Measurements from ENCODE around the gene ZCCHC2. TPM values are rescaled to one million over a fixed set of nuclear protein-coding genes. Genes with fewer than 3 reads are reported as not detected.

Gene ZCCHC2
- total and polyA plus RNA-seq, 2 of the 13 experiments (the other 11 are each of a cell fraction or from before 2014, with no cell fraction given) = 62.5 to 76.1 TPM

DNA sequence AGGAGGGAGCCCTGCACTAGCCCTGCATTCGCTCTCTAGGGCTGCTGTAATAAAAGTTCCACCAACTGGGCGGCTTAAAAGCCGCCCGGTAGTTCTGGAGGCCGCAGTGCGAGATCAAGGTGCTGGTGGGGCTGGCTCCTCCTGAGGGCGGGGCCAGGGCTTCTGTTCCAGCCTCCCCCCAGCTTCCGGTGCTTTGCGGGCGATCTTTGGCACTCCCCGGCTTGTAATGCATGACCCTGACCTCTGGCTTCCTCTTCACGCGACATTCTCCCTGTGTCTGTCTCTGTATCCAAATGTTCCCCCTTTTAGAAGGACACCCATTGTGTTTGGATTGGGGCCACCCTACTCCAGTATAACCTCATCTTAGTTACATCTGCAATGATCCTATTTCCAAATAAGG lies 84.5 kb downstream of the ZCCHC2 start:
- in situ Hi-C loops (cut with HindIII; ENCODE audit: extremely low pct_ligation_motif_present, low pct_unique_long_range_greater_than_20kb) = loop anchor here (25.0 kb wide), 1 partner anchor 380 kb away; no protein-coding TSS in a partner anchor
- CTCF ChIA-PET (ENCODE audit: low intra/inter-chr PET ratio, low total read pairs) = no interaction called here
- TF ChIP-seq ZSCAN12 (CRISPR knock-in tag; IDR thresholded peaks at IDR 0.05) = no peak
- TF ChIP-seq, protein P1, sequence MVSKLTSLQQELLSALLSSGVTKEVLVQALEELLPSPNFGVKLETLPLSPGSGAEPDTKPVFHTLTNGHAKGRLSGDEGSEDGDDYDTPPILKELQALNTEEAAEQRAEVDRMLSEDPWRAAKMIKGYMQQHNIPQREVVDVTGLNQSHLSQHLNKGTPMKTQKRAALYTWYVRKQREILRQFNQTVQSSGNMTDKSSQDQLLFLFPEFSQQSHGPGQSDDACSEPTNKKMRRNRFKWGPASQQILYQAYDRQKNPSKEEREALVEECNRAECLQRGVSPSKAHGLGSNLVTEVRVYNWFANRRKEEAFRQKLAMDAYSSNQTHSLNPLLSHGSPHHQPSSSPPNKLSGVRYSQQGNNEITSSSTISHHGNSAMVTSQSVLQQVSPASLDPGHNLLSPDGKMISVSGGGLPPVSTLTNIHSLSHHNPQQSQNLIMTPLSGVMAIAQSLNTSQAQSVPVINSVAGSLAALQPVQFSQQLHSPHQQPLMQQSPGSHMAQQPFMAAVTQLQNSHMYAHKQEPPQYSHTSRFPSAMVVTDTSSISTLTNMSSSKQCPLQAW (CRISPR knock-in tag; IDR thresholded peaks at IDR 0.05) = no peak
- TF ChIP-seq, protein P2, sequence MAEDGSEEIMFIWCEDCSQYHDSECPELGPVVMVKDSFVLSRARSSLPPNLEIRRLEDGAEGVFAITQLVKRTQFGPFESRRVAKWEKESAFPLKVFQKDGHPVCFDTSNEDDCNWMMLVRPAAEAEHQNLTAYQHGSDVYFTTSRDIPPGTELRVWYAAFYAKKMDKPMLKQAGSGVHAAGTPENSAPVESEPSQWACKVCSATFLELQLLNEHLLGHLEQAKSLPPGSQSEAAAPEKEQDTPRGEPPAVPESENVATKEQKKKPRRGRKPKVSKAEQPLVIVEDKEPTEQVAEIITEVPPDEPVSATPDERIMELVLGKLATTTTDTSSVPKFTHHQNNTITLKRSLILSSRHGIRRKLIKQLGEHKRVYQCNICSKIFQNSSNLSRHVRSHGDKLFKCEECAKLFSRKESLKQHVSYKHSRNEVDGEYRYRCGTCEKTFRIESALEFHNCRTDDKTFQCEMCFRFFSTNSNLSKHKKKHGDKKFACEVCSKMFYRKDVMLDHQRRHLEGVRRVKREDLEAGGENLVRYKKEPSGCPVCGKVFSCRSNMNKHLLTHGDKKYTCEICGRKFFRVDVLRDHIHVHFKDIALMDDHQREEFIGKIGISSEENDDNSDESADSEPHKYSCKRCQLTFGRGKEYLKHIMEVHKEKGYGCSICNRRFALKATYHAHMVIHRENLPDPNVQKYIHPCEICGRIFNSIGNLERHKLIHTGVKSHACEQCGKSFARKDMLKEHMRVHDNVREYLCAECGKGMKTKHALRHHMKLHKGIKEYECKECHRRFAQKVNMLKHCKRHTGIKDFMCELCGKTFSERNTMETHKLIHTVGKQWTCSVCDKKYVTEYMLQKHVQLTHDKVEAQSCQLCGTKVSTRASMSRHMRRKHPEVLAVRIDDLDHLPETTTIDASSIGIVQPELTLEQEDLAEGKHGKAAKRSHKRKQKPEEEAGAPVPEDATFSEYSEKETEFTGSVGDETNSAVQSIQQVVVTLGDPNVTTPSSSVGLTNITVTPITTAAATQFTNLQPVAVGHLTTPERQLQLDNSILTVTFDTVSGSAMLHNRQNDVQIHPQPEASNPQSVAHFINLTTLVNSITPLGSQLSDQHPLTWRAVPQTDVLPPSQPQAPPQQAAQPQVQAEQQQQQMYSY (CRISPR knock-in tag; IDR thresholded peaks at IDR 0.05) = no peak
- TF ChIP-seq POLR2AphosphoS2 (IDR thresholded peaks at IDR 0.05; ENCODE audit: low read depth, low read length) = no peak
- TF ChIP-seq PHF5A (CRISPR knock-in tag; IDR thresholded peaks at IDR 0.05; ENCODE audit: low read depth, unreplicated experiment) = no peak
- TF ChIP-seq ZNF768 (CRISPR knock-in tag; IDR thresholded peaks at IDR 0.05) = no peak
- TF ChIP-seq ZNF34 (CRISPR knock-in tag; IDR thresholded peaks at IDR 0.05; ENCODE audit: borderline replicate concordance) = no peak
- no peak for TF ChIP-seq HNRNPLL (IDR thresholded peaks at IDR 0.05; ENCODE audit: low read depth, low read length, poor library complexity, severe bottlenecking)
- TF ChIP-seq, protein P3, sequence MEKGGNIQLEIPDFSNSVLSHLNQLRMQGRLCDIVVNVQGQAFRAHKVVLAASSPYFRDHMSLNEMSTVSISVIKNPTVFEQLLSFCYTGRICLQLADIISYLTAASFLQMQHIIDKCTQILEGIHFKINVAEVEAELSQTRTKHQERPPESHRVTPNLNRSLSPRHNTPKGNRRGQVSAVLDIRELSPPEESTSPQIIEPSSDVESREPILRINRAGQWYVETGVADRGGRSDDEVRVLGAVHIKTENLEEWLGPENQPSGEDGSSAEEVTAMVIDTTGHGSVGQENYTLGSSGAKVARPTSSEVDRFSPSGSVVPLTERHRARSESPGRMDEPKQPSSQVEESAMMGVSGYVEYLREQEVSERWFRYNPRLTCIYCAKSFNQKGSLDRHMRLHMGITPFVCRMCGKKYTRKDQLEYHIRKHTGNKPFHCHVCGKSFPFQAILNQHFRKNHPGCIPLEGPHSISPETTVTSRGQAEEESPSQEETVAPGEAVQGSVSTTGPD (CRISPR knock-in tag; IDR thresholded peaks at IDR 0.05) = no peak
- TF ChIP-seq NBN (conservative IDR thresholded peaks at IDR 0.05) = no peak
- TF ChIP-seq FOXK1 (CRISPR knock-in tag; IDR thresholded peaks at IDR 0.05; ENCODE audit: borderline replicate concordance, low read depth) = no peak
- no peak for TF ChIP-seq ZNF3 (CRISPR knock-in tag; IDR thresholded peaks at IDR 0.05)
- no peak for TF ChIP-seq PAX8 (CRISPR knock-in tag; IDR thresholded peaks at IDR 0.05; ENCODE audit: borderline replicate concordance)
- no peak for TF ChIP-seq TARDBP (CRISPR knock-in tag; IDR thresholded peaks at IDR 0.05)
- TF ChIP-seq ZMYM3 (CRISPR knock-in tag; IDR thresholded peaks at IDR 0.05) = no peak
- no peak for TF ChIP-seq ZNF235 (CRISPR knock-in tag; IDR thresholded peaks at IDR 0.05; ENCODE audit: borderline replicate concordance)
- TF ChIP-seq, protein P4, sequence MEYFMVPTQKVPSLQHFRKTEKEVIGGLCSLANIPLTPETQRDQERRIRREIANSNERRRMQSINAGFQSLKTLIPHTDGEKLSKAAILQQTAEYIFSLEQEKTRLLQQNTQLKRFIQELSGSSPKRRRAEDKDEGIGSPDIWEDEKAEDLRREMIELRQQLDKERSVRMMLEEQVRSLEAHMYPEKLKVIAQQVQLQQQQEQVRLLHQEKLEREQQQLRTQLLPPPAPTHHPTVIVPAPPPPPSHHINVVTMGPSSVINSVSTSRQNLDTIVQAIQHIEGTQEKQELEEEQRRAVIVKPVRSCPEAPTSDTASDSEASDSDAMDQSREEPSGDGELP (IDR thresholded peaks at IDR 0.05; ENCODE audit: borderline replicate concordance, low read depth) = no peak
- no peak for TF ChIP-seq TMF1 (CRISPR knock-in tag; IDR thresholded peaks at IDR 0.05; ENCODE audit: low read depth)
- no peak for TF ChIP-seq ZNF878 (CRISPR knock-in tag; IDR thresholded peaks at IDR 0.05)

More for the DNA sequence above, 84.5 kb downstream of the ZCCHC2 start:
- no TSS peak for BruUV-seq (replicated peaks)
- no peak overlapping the region for H3K9ac ChIP-seq (ENCODE audit: insufficient read depth, low read depth, low read length)
- no peaks in the 10 kb centered on the region for H3K79me2 ChIP-seq (ENCODE audit: insufficient read depth, low read length)
- H4K20me1 ChIP-seq (ENCODE audit: insufficient read depth, low read length) = no peaks in the 10 kb centered on the region
- no peak overlapping the region for H3K27ac ChIP-seq (ENCODE audit: extremely low read length, insufficient read depth, low read length)
- H3K27me3 ChIP-seq (ENCODE audit: control insufficient read depth in 1 of 2, insufficient read depth in 2 of 2, low read length in 2 of 2) = peaks cover 6 to 36% of the 10 kb centered on the region in 2 experiments; a peak in 4 of 5 replicates
- DNase-seq (ENCODE audit: low spot score) (peak; percentile 30), ATAC-seq (peak; percentile 72), FAIRE-seq (no peak)
- no peak overlapping the region for H2AFZ ChIP-seq (ENCODE audit: low read length)
- H3K36me3 ChIP-seq (replicated peaks in 1 of 2; ENCODE audit: control insufficient read depth in 1 of 2, insufficient read depth in 2 of 2, low read length in 2 of 2) = no peaks in the 10 kb centered on the region
- intact Hi-C loops (cut with micrococcal nuclease; ENCODE audit: unreplicated experiment) = no loop called here
- POLR2A ChIA-PET = no interaction called here
- H3K4me3 ChIP-seq (replicated peaks in 1 of 3; ENCODE audit: insufficient read depth in 1 of 3, low read depth in 2 of 3, low read length in 3 of 3) = peak overlapping the region in 2 of 3 experiments; percentile 15 to 31; a peak in 1 of 6 replicates
- H3K9me3 ChIP-seq (ENCODE audit: low read length) = peaks cover 6% of the 10 kb centered on the region; the same call in 1 of the 2 replicates
- 30% methylated on average over 9 of the region's 13 CpGs for WGBS (ENCODE audit: low lambda C conversion rate)
- peak overlapping the region; percentile 49 for H3K4me2 ChIP-seq (ENCODE audit: low read depth, low read length)
- H3K4me1 ChIP-seq (ENCODE audit: insufficient read depth, low read length) = peaks cover 39% of the 10 kb centered on the region
